IMR-90 (cell line): ENCODE data around the gene NRCAM. TPM values are rescaled to one million over a fixed set of nuclear protein-coding genes. Genes with fewer than 3 reads are reported as not detected.

Experiments used
- ATAC-seq: fragments of 200-7000 bp; cut with Tn5 transposase; 2 replicates; pipeline ENCODE4 v1.9.1; 2020; ENCODE audit warnings: low read depth, mild to moderate bottlenecking, moderate library complexity
- BruUV-seq: library from RNA; stranded (reverse); fragments of 400-500 nt; replicated peaks from 2 replicates; lab custom pipeline; 2021; lab: Mats Ljungman, UMichigan
- CTCF ChIA-PET: fragments of 300-600 bp; formaldehyde crosslinking; extraction: SDS; loops from one replicate; lab custom pipeline; 2021; ENCODE audit warnings: antibody characterized with exemption; lab: Yijun Ruan, JAX
- POLR2A ChIA-PET: fragments of 300-600 bp; sonication (Branson Sonifier 250); formaldehyde crosslinking; loops from one replicate; lab custom pipeline; 2022; ENCODE audit warnings: antibody characterized with exemption; ENCODE audit not compliant: unreplicated experiment; lab: Charles Lee
- DNase-seq: peaks from one replicate; pipeline ENCODE4 v3.0.0; 2013
- H2AFZ ChIP-seq: replicated peaks from 2 replicates; pipeline ENCODE3; 2013; ENCODE audit warnings: low read length, mild to moderate bottlenecking; ENCODE audit not compliant: poor library complexity
- H2AK5ac ChIP-seq: 2 replicates; pipeline ENCODE4 v1.6.1; 2013; ENCODE audit warnings: low read depth, low read length, inconsistent platforms
- H2AK9ac ChIP-seq: replicated peaks from 2 replicates; pipeline ENCODE3; 2013; ENCODE audit warnings: mild to moderate bottlenecking, low read depth, low read length, moderate library complexity; ENCODE audit not compliant: poor library complexity
- H2BK120ac ChIP-seq: 2 replicates; pipeline ENCODE4 v1.6.1; 2013; ENCODE audit warnings: low read depth, low read length, inconsistent platforms
- H2BK15ac ChIP-seq: 3 replicates; pipeline ENCODE4 v1.6.1; 2013; ENCODE audit warnings: low read depth, low read length, inconsistent platforms
- H2BK20ac ChIP-seq: 2 replicates; pipeline ENCODE4 v1.6.1; 2013; ENCODE audit warnings: low read depth, mild to moderate bottlenecking, inconsistent platforms, low read length, moderate library complexity
- H2BK5ac ChIP-seq: 2 replicates; pipeline ENCODE4 v1.6.1; 2013; ENCODE audit warnings: mild to moderate bottlenecking, low read depth, low read length, inconsistent platforms; ENCODE audit not compliant: poor library complexity, severe bottlenecking
- H3K14ac ChIP-seq: replicated peaks from 2 replicates; pipeline ENCODE4 v1.6.1; 2013; ENCODE audit warnings: low read depth, low read length, inconsistent platforms
- H3K18ac ChIP-seq: 2 replicates; pipeline ENCODE4 v1.6.1; 2013; ENCODE audit warnings: low read depth, low read length, control low read depth
- H3K23ac ChIP-seq: 2 replicates; pipeline ENCODE4 v1.6.1; 2013; ENCODE audit warnings: low read depth, low read length, inconsistent platforms
- H3K27ac ChIP-seq: 2 replicates; pipeline ENCODE4 v1.5.1; 2013; ENCODE audit warnings: mild to moderate bottlenecking, control low read depth, low read length; ENCODE audit not compliant: insufficient read depth
- H3K27me3 ChIP-seq: 2 replicates; pipeline ENCODE4 v1.6.1; 2013; ENCODE audit warnings: low read length; ENCODE audit not compliant: control insufficient read depth, insufficient read depth
- H3K36me3 ChIP-seq: 2 replicates; pipeline ENCODE4 v1.6.1; 2013; ENCODE audit warnings: low read length, mixed read lengths; ENCODE audit not compliant: control insufficient read depth, insufficient read depth
- H3K4ac ChIP-seq: 2 replicates; pipeline ENCODE4 v1.6.1; 2013; ENCODE audit warnings: low read depth, low read length, inconsistent platforms
- H3K4me1 ChIP-seq: 2 replicates; pipeline ENCODE4 v1.6.1; 2013; ENCODE audit warnings: low read length, mixed read lengths; ENCODE audit not compliant: control insufficient read depth, insufficient read depth
- H3K4me2 ChIP-seq: 2 replicates; pipeline ENCODE4 v1.6.1; 2013; ENCODE audit warnings: low read depth, mild to moderate bottlenecking, control low read depth, low read length, moderate library complexity
- H3K4me3 ChIP-seq: 2 replicates; pipeline ENCODE4 v1.5.1; 2013; ENCODE audit warnings: low read depth, mild to moderate bottlenecking, control low read depth, low read length, moderate library complexity; ENCODE audit not compliant: insufficient read depth
- H3K56ac ChIP-seq: 2 replicates; pipeline ENCODE4 v1.6.1; 2013; ENCODE audit warnings: low read length, inconsistent platforms; ENCODE audit not compliant: insufficient read depth; ENCODE audit errors: extremely low read depth
- H3K79me1 ChIP-seq, 2 experiments: 2 replicates each; pipeline ENCODE4 v1.6.1; 2013; ENCODE audit warnings: low read length in 2 of 2, inconsistent platforms in 1 of 2, low read depth in 1 of 2
- H3K9ac ChIP-seq: 2 replicates; pipeline ENCODE4 v1.6.1; 2013; ENCODE audit warnings: low read depth, low read length, control low read depth
- H3K9me1 ChIP-seq: 2 replicates; pipeline ENCODE4 v1.6.1; 2013; ENCODE audit warnings: low read length, inconsistent platforms; ENCODE audit not compliant: insufficient read depth
- H3K9me3 ChIP-seq: 2 replicates; pipeline ENCODE4 v1.6.1; 2013; ENCODE audit warnings: low read length; ENCODE audit not compliant: control insufficient read depth, insufficient read depth
- H4K20me1 ChIP-seq: 2 replicates; pipeline ENCODE4 v1.6.1; 2013; ENCODE audit warnings: low read length, inconsistent platforms; ENCODE audit not compliant: insufficient read depth
- H4K5ac ChIP-seq: 2 replicates; pipeline ENCODE4 v1.6.1; 2013; ENCODE audit warnings: mild to moderate bottlenecking, low read depth, low read length, control low read depth
- H4K8ac ChIP-seq, 2 experiments: 2 replicates each; pipeline ENCODE4 v1.6.1; 2013; ENCODE audit warnings: low read depth in 2 of 2, low read length in 2 of 2, control low read depth in 1 of 2, inconsistent platforms in 1 of 2
- H4K91ac ChIP-seq: 2 replicates; pipeline ENCODE4 v1.6.1; 2013; ENCODE audit warnings: low read depth, low read length, inconsistent platforms; ENCODE audit not compliant: insufficient read depth
- BHLHE40 ChIP-seq: fragments of 150-350 bp; IDR thresholded peaks from 2 replicates; pipeline ENCODE4 v1.6.1; 2016; ENCODE audit warnings: mild to moderate bottlenecking, low read depth, low read length
- CEBPB ChIP-seq: IDR thresholded peaks from 2 replicates; pipeline ENCODE4 v1.6.1; 2012; ENCODE audit warnings: low read depth, low read length, improper control_type of control experiment
- CHD1 ChIP-seq: IDR thresholded peaks from 2 replicates; pipeline ENCODE4 v1.6.1; 2012; ENCODE audit warnings: low read depth, low read length, improper control_type of control experiment
- CTCF ChIP-seq: conservative IDR thresholded peaks from 2 replicates; pipeline ENCODE4 v1.5.1; 2012; ENCODE audit warnings: mild to moderate bottlenecking, low read depth, low read length, improper control_type of control experiment
- FOS ChIP-seq: fragments of 150-350 bp; IDR thresholded peaks from 2 replicates; pipeline ENCODE4 v1.6.1; 2016; ENCODE audit warnings: low read depth, low read length
- MAFK ChIP-seq: IDR thresholded peaks from 2 replicates; pipeline ENCODE4 v1.6.1; 2012; ENCODE audit warnings: low read depth, low read length, improper control_type of control experiment
- MAZ ChIP-seq: IDR thresholded peaks from 2 replicates; pipeline ENCODE4 v1.6.1; 2012; ENCODE audit warnings: low read depth, mild to moderate bottlenecking, low read length, improper control_type of control experiment, moderate library complexity, borderline replicate concordance
- MXI1 ChIP-seq: IDR thresholded peaks from 2 replicates; pipeline ENCODE4 v1.6.1; 2012; ENCODE audit warnings: low read depth, mild to moderate bottlenecking, low read length, moderate library complexity, borderline replicate concordance
- NFE2L2 ChIP-seq: fragments of 150-350 bp; IDR thresholded peaks from 2 replicates; pipeline ENCODE4 v1.6.1; 2016; ENCODE audit warnings: low read depth, mild to moderate bottlenecking, low read length
- POLR2A ChIP-seq: IDR thresholded peaks from 2 replicates; pipeline ENCODE4 v1.6.1; 2012; ENCODE audit warnings: mild to moderate bottlenecking, low read depth, low read length
- RAD21 ChIP-seq: IDR thresholded peaks from 2 replicates; pipeline ENCODE4 v1.6.1; 2012; ENCODE audit warnings: low read length, improper control_type of control experiment
- RCOR1 ChIP-seq: IDR thresholded peaks from 2 replicates; pipeline ENCODE4 v1.6.1; 2012; ENCODE audit warnings: mild to moderate bottlenecking, low read length, improper control_type of control experiment; ENCODE audit not compliant: insufficient replicate concordance
- RFX5 ChIP-seq: IDR thresholded peaks from 2 replicates; pipeline ENCODE4 v1.8.0; 2012; ENCODE audit warnings: low read depth, mild to moderate bottlenecking, low read length, moderate library complexity
- SMC3 ChIP-seq: fragments of 150-350 bp; IDR thresholded peaks from 2 replicates; pipeline ENCODE4 v1.6.1; 2016; ENCODE audit warnings: low read depth, mild to moderate bottlenecking, antibody characterized with exemption, low read length, moderate library complexity
- WGBS, 2 experiments: methylation state at CpG; one replicate each; pipeline versions ENCODE4 v1.1.5 to v1.1.7; 2013; ENCODE audit warnings: missing lambda C conversion rate in 2 of 2; ENCODE audit not compliant: insufficient read length in 1 of 2; ENCODE audit errors: extremely low coverage in 2 of 2; 5-methylcytosine and 5-hydroxymethylcytosine counted together
- dilution Hi-C: fragments of 300-500 bp; cut with HindIII; formaldehyde crosslinking; loops from one replicate; pipeline ENCODE4 v1.14.3; 2018; ENCODE audit warnings: low sequenced_read_pairs; ENCODE audit not compliant: unreplicated experiment
- in situ Hi-C: fragments of 300-500 bp; cut with MboI; formaldehyde crosslinking; loops from 3 replicates; pipeline ENCODE4 v1.14.3; 2019; ENCODE audit warnings: low sequenced_read_pairs, inconsistent platforms, mixed read lengths
- intact Hi-C: fragments of 100-400 bp; cut with micrococcal nuclease; formaldehyde crosslinking; loops from 2 replicates; pipeline ENCODE4 v1.10.0; 2022
- polyA plus RNA-seq, 3 experiments: library from polyadenylated mRNA; depleted of rRNA; stranded (reverse); fragments of >200 nt; gene quantifications; 2 replicates each; pipeline ENCODE4 v1.2.3, GENCODE V29; 2012; ENCODE audit warnings: low replicate concordance in 1 of 3
- total RNA-seq: library from RNA; depleted of rRNA; stranded (reverse); fragments of >200 nt; gene quantifications from 2 replicates; pipeline ENCODE4 v1.2.3, GENCODE V29; 2012
- TF ChIP-seq, protein P1 (sequence below): fragments of 150-350 bp; IDR thresholded peaks from 2 replicates; pipeline ENCODE4 v1.6.1; 2016; ENCODE audit warnings: low read depth, mild to moderate bottlenecking, low read length, moderate library complexity, borderline replicate concordance
- TF ChIP-seq, protein P2 (sequence below): fragments of 150-350 bp; IDR thresholded peaks from 2 replicates; pipeline ENCODE4 v1.6.1; 2017; ENCODE audit warnings: mild to moderate bottlenecking, antibody characterized with exemption, low read length, low read depth

Gene NRCAM
- total and polyA plus RNA-seq, 2 of the 4 experiments (the other 2 are of a cell fraction) = 0.46 to 1.1 TPM

DNA sequence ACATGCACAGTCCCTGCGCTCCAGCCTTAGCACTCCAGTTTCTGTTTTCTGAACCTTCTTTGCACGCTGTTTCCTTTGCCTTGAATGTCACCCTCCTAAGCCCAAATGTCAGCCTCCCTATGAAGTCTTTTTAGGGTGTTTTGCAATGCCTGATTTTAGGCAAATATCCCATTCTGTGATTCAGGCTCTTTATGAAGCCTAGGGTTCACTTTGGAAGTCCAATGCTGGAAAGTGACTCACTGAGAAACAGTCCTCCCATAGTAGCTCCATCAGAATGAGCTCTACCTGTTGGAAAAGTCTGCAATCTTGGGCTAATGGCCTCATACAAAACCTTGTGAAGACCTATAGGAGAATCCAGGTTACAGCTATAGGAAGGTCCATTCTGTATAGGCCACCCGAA is 331.4 kb downstream of the NRCAM start:
- no peak overlapping the region for H4K8ac ChIP-seq
- in situ Hi-C loops = loop anchor here (25.0 kb wide), 1 partner anchor 388 kb away; the partner anchor contains the start of gene CBLL1

More for the DNA sequence above, 331.4 kb downstream of the NRCAM start:
- H3K56ac ChIP-seq = no peak overlapping the region
- no peak overlapping the region for H2BK15ac ChIP-seq
- H3K79me1 ChIP-seq = no peaks in the 10 kb centered on the region
- no peak overlapping the region for H2AK5ac ChIP-seq
- H4K5ac ChIP-seq = no peak overlapping the region
- H2BK5ac ChIP-seq = no peak overlapping the region
- no TSS peak for BruUV-seq
- peak overlapping the region; percentile 57 for H2AK9ac ChIP-seq
- H3K36me3 ChIP-seq = no peaks in the 10 kb centered on the region
- H3K27ac ChIP-seq = no peak overlapping the region
- dilution Hi-C loops (loop anchor here (25.0 kb wide), 1 partner anchor 113 kb away; the partner anchor contains the start of gene LAMB1), intact Hi-C loops (no loop called here)
- no peak overlapping the region; the same call in 1 of the 2 replicates for H2BK20ac ChIP-seq
- H3K27me3 ChIP-seq = no peaks in the 10 kb centered on the region
- no peak overlapping the region for H2AFZ ChIP-seq
- DNase-seq = peak; percentile 23
- CTCF ChIA-PET = interaction anchor here (0.5 kb wide), 1 partner anchor 176 kb away, joined by 4 read pairs; no protein-coding TSS in a partner anchor
- H4K91ac ChIP-seq = no peak overlapping the region
- no peaks in the 10 kb centered on the region for H3K9me3 ChIP-seq
- H4K20me1 ChIP-seq = no peaks in the 10 kb centered on the region
- H3K14ac ChIP-seq = no peak overlapping the region
- H3K9me1 ChIP-seq = no peaks in the 10 kb centered on the region; the same call in 1 of the 2 replicates
- ATAC-seq = peak; percentile 35
- no peak overlapping the region for H3K18ac ChIP-seq
- no peak overlapping the region for H2BK120ac ChIP-seq
- peaks cover 4% of the 10 kb centered on the region; the same call in 1 of the 2 replicates for H3K4me1 ChIP-seq
- H3K23ac ChIP-seq = 0 out of 2 replicates have a peak overlapping the region, but pooled peaks have one; percentile 9
- H3K4me3 ChIP-seq = no peak overlapping the region
- no peak overlapping the region for H3K4me2 ChIP-seq
- H3K9ac ChIP-seq = no peak overlapping the region
- H3K4ac ChIP-seq = 0 out of 2 replicates have a peak overlapping the region, but pooled peaks have one; percentile 4
- WGBS, 2 experiments = no CpG with 5 or more reads among the region's 3 CpGs
- no peak for TF ChIP-seq MXI1
- no peak for TF ChIP-seq RFX5
- TF ChIP-seq NFE2L2 = no peak
- TF ChIP-seq, protein P1, sequence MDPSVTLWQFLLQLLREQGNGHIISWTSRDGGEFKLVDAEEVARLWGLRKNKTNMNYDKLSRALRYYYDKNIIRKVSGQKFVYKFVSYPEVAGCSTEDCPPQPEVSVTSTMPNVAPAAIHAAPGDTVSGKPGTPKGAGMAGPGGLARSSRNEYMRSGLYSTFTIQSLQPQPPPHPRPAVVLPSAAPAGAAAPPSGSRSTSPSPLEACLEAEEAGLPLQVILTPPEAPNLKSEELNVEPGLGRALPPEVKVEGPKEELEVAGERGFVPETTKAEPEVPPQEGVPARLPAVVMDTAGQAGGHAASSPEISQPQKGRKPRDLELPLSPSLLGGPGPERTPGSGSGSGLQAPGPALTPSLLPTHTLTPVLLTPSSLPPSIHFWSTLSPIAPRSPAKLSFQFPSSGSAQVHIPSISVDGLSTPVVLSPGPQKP = no peak
- no peak for TF ChIP-seq MAZ
- TF ChIP-seq POLR2A = no peak
- no peak for TF ChIP-seq MAFK
- TF ChIP-seq, protein P2, sequence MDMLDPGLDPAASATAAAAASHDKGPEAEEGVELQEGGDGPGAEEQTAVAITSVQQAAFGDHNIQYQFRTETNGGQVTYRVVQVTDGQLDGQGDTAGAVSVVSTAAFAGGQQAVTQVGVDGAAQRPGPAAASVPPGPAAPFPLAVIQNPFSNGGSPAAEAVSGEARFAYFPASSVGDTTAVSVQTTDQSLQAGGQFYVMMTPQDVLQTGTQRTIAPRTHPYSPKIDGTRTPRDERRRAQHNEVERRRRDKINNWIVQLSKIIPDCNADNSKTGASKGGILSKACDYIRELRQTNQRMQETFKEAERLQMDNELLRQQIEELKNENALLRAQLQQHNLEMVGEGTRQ = no peak
- TF ChIP-seq FOS = no peak
- TF ChIP-seq BHLHE40 = no peak
- no peak for TF ChIP-seq CTCF
- TF ChIP-seq SMC3 = no peak
- TF ChIP-seq CEBPB = no peak
- no peak for TF ChIP-seq RCOR1
- no peak for TF ChIP-seq RAD21
- no peak for TF ChIP-seq CHD1
- POLR2A ChIA-PET = no interaction called here
